C4-2B (cell line): ENCODE measurements around the gene HRC.

Experiments used
- ZFX ChIP-seq: fragments of 450-650 bp; IDR thresholded peaks from 2 replicates; pipeline ENCODE4 v1.6.1; 2017
- TF ChIP-seq, protein P1 (sequence below): fragments of 450-650 bp; conservative IDR thresholded peaks from 2 replicates; pipeline ENCODE4 v1.5.1; 2017; ENCODE audit warnings: mild to moderate bottlenecking

DNA sequence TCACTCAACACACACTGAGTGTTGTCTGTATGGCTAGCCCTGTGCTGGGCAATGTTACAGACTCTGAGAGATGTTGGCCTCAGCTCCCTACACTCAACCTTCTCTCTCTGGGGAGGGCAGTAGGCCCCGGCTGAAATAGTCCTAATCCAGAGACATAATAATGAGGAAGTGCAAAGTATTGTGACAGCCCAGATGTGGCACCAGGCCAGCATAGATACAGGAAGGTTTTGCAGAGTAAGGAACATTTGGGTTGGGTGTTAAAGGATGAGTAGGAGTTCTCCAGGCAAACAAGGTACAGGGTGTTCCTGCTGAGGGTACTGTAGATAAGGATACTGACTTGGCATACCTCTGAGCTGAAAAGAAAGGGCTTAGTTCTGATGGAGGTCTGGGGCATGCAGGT lies 38.7 kb downstream of the HRC start:
- TF ChIP-seq, protein P1, sequence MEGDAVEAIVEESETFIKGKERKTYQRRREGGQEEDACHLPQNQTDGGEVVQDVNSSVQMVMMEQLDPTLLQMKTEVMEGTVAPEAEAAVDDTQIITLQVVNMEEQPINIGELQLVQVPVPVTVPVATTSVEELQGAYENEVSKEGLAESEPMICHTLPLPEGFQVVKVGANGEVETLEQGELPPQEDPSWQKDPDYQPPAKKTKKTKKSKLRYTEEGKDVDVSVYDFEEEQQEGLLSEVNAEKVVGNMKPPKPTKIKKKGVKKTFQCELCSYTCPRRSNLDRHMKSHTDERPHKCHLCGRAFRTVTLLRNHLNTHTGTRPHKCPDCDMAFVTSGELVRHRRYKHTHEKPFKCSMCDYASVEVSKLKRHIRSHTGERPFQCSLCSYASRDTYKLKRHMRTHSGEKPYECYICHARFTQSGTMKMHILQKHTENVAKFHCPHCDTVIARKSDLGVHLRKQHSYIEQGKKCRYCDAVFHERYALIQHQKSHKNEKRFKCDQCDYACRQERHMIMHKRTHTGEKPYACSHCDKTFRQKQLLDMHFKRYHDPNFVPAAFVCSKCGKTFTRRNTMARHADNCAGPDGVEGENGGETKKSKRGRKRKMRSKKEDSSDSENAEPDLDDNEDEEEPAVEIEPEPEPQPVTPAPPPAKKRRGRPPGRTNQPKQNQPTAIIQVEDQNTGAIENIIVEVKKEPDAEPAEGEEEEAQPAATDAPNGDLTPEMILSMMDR: no peak
- no peak for TF ChIP-seq ZFX
